HG03103 (cell line): Measurements from ENCODE around the gene GORAB.

ENCODE experiments used
- ATAC-seq: cut with Tn5 transposase; IDR thresholded peaks from one replicate; pipeline ENCODE4 v1.9.1; 2021; ENCODE audit warnings: low read depth; ENCODE audit not compliant: unreplicated experiment

GORAB gene

DNA sequence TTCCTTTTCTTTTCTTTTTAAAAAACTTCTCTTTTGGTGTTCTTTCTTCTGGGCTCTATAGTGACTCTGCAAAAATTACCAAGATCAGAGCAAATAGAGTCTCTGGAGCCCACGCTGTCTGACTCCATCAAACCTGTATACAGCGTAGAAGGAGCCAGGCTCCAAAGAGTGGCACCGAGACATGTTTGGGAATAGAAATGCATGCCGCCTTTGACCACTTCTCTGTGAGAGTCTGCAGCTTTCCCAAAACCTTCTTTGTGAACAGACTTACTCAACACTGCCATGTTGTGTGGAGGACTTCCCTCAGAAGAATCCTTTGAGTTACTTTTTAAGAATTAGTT lies 55.3 kb downstream of the GORAB start:
- ATAC-seq = no peak

DNA sequence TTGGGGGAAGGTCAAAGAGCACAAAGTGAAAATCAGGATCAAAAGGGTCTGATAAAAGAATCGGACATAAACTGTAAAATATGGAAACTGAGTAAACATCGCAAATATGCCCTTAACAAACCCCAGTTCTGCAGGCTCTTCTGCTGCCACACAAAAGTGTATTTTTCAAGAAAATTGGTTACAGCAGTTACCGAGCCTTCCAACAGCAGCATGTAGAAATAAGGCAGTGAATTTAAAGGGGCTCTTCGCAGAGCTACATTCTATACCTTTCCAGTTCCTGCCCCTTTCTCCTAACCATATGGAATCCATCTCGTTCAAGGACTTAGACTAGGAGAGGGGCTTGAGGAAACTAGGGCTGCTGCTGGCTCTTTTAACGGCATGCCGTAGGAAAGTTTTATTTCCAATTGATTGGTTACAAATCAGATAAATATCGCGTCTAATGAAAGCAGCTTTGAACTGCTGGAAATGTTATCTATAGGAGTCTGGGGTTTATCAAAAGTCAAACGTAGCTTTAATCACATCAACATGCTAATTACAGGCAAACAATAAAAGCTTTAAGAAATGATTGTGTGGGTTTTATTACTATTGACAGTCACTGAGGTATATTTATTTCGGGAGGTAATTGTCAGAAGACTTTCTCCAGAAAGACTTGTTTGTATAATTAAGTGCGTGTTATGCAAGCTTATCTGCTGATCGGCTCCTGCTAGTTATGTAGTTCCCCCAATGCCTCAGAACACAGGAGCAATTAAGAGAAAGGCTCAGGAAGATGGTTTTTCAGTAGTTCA lies 59.1 kb downstream of the GORAB start:
- ATAC-seq = no peak

DNA sequence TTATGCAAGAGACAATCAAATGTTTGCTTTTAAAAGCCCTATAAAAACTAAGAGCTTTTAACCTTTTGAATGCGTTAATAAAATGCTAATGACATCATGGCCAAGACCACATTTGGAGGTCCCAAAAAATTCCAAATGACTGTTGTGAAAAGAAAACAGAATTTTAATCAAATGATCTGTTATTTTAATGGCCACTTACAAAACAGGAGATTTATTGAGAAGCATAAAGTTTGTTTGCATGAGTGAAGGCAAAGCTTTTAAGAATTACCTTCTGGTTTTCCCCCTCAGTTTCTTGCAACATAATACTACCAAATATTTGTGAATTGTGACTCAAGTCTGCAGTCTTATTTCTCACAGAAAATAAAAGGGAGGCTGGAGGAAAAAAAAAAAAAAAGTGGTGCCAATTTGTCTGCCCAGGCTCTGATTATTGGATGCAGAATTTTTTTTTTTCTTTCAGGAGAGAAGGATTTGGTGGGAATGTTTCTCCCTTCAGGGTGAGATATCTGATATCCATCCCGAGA lies 60.7 kb downstream of the GORAB start:
- ATAC-seq = no peak

DNA sequence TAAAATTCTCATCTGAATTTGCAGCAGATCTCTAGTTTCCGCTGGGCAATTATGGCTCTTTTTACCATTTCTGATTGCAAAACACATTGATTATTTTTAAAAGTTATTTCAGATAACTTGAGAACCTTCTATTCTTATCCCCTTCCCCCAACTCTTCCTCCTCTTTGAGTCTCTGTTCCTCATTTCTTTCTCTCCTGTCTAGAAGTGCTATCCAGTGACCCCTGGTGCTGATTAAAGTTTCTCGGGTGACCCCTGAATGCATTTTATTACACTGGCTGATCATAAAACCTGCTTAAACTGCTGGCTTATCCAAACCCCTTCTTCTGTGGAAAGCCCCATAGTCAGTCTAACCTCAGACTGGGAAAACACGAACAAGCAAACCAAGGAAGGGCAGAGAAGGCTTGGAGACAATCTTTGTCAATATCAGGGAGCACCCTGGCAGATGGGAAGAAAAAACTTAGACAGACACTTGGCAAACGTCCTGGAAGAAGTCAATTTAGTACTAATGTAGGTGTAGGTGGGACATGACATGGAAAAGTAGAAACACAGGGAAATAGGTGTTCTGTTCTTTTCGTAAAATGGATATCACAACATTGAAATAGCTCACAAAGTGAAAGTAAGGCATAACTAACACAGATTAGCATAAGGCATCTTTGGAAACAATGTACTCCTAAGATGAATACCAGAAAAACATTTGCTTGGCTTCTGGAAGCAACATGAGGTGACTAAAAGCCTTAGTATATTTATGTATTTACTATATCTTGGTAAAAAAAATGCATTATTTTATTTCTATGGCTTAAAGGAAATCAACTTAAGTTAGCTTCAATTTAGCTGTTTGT lies 61.4 kb downstream of the GORAB start:
- no peak for ATAC-seq

DNA sequence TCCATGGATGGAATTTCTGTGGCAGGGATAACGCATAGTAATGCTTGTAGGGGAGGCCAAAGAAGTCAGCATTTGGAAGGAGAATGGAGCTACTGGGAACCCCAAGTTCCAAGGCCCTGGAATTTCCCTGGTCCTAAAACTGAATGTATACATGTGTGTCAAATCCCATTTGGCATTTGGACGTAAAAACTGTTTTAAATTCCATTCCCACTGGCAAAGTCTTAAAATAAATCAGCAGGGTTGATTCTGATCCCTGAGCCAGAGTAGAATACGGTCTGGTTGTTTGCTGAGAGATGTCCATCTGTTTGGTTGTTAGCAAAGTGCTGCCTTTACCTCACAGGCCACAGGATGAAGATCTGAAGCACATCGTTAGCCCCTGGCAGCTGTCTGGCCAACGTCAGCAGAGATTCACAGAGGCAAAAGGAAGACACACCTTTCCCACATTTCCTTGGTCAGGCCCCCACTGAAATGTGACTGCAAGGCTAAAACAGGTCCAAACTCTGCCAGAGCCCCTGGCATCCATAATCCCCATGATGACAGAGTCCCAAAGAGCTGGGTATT lies 62.2 kb downstream of the GORAB start:
- no peak for ATAC-seq

DNA sequence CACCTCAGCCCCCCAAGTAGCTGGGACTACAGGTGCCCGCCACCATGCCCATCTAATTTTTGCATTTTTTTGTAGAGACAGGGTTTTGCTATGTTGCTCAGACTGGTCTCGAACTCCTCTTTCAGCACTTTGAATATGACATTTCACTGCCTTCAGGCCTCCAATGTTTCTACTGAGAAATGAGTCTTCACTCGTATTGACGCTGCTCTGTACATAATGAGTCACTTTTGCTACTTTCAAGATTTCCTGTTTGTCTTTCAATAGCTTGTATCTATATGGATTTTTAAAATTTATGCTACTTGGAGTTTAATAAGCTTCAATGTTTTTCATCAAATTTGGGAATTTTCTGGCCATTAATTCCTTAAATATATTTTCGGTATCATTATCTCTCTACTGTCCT lies 64.7 kb downstream of the GORAB start:
- ATAC-seq = no peak

DNA sequence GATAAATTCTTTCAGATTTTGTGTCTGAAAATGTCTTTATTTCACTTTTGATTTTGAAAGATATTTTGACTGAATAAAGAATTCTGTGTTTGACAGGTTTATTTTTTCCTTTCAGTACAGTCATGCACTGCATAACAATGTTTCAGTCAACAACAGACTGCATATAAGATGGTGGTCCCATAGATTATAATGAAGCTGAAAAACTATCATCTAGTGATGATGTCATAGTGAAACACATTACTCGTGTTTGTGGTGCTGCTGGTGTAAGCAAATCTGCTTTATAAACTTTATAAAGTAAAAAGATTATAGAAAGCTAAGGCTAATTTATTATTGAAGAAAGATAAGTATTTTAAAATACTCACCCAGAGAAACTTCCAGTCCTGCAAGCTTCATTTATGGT lies 66.7 kb downstream of the GORAB start:
- no peak for ATAC-seq

DNA sequence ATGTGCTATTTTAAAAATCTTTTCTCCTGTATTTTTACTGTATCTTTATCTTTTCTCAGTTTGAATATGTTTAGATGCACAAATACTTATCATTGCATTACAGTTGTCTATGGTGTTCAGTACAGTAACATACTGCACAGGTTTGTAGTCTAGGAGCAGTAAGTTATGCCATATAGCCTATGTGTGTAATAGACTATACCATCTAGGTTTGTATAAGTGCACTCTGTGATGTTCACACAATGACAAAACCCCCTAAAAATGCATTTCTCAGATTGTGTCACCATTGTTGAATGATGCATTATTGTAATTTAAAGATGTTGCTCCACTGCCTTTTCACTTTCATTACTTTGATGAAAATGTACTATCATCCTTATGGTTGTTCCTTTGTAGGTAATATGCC lies 67.1 kb downstream of the GORAB start:
- ATAC-seq = no peak

DNA sequence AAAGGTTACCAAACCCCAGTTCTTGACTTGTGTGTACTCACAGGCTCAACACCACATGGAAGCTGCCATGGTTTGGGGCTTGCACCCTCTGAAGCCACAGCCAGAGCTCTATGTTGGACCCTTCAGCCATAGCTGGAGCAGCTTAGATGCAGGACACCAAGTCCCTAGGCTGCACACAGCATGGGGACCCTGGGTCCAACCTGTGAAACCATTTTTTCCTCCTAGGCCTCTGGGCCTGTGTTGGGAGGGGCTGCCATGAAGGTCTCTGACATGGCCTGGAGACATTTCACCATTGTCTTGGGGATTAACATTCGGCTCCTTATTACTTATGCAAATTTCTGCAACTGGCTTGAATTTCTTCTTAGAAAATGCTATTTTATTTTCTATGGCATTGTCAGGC lies 69.9 kb downstream of the GORAB start:
- no peak for ATAC-seq
